Embryonic facial prominence (tissue), 1 donor: ENCODE measurements around the gene BAIAP3.
"Not testable (repeated sequence)": the region's sequence is repeated elsewhere in the genome, so short reads cannot be mapped to it uniquely, and the experiment has no call there.

ENCODE experiments used
- DNase-seq: peaks from one replicate; pipeline ENCODE4 v3.0.0-alpha.2; 2016; ENCODE audit errors: extremely low spot score

BAIAP3 gene, protein sequence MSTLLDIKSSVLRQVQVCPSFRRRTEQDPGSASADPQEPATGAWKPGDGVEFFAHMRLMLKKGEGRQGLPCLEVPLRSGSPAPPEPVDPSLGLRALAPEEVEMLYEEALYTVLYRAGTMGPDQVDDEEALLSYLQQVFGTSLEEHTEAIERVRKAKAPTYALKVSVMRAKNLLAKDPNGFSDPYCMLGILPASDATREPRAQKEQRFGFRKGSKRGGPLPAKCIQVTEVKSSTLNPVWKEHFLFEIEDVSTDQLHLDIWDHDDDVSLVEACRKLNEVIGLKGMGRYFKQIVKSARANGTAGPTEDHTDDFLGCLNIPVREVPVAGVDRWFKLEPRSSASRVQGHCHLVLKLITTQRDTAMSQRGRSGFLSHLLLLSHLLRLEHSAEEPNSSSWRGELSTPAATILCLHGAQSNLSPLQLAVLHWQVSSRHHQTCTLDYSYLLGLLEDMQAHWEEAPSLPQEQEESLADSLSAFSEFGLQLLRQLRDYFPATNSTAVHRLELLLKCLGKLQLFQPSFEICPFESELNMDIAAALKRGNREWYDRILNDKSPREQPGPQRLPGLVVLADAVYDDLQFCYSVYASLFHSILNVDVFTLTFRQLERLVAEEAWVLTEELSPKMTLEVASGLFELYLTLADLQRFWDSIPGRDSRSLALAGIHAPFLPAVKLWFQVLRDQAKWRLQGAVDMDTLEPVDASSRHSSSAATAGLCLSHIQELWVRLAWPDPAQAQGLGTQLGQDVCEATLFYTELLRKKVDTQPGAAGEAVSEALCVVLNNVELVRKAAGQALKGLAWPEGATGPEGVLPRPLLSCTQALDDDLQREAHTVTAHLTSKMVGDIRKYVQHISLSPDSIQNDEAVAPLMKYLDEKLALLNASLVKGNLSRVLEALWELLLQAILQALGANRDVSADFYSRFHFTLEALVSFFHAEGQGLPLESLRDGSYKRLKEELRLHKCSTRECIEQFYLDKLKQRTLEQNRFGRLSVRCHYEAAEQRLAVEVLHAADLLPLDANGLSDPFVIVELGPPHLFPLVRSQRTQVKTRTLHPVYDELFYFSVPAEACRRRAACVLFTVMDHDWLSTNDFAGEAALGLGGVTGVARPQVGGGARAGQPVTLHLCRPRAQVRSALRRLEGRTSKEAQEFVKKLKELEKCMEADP

DNA sequence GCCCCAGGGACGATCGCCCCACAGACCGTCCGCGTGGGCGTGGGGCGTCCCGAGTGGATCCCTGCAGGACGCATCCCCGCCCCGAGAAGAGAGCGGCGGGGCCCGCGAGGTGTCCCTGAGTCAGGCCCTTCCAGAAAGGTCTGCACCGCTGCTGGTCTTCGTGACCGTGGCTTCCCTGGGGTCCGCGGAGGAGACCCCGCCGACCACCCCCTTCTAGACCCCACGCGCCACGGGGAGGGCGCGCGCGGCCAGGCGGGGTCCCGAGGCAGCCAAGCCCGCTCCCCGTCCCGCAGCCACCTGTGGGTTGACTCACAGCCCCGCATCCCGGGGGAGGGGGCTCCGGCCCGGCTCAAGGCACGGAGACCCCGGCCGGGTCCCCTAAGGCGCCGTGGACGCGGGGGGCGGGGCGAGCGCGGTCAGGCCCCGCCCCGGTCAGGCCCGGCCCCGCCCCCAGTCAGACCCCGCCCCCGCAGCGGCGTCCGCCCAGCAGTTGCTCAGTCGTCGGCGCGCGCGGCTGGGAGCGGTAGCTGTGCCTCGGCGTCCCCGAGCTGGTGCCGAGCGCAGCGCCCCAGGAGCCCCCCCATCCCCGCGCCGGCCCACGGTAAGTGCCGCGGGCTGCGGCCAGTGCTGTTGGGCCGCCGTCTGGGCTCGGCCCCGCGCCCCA lies at the start of gene BAIAP3:
TSS of gene BAIAP3 (plus strand) at position 497 of the 664 bp plus-strand sequence. CDS start 4,905 bp downstream, outside the sequence.
- no peak for DNase-seq

DNA sequence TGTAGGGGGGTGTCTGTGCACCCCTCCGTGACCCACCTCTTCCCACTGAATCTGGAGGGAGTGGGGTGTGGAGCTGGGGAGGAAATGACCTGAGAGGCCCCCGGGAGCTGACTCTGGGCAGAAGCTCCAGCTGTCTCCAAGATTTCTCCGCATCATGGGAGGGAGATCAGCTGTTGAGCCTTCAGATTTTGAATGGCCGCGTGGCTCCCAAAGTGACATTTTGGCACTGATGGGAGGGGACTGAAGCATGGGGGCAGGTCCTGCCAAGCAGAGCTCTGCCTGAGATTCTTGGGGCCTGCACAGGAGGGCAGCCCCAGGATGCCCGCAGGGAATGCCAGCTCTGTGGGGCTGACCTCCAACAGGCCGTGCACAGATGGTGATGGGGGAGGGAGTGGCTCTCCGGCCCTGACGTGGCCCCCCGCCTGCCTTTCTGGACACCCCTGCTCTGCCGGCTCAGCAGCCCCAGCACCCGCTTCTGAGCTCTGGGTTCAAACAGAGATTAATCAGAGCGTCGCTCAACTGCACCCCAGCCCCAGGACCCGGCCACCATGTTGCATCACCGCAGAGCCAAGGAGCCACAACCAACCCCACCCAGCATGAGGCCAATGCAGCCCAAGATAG lies 49.3 kb upstream of the BAIAP3 start:
- no peak for DNase-seq

DNA sequence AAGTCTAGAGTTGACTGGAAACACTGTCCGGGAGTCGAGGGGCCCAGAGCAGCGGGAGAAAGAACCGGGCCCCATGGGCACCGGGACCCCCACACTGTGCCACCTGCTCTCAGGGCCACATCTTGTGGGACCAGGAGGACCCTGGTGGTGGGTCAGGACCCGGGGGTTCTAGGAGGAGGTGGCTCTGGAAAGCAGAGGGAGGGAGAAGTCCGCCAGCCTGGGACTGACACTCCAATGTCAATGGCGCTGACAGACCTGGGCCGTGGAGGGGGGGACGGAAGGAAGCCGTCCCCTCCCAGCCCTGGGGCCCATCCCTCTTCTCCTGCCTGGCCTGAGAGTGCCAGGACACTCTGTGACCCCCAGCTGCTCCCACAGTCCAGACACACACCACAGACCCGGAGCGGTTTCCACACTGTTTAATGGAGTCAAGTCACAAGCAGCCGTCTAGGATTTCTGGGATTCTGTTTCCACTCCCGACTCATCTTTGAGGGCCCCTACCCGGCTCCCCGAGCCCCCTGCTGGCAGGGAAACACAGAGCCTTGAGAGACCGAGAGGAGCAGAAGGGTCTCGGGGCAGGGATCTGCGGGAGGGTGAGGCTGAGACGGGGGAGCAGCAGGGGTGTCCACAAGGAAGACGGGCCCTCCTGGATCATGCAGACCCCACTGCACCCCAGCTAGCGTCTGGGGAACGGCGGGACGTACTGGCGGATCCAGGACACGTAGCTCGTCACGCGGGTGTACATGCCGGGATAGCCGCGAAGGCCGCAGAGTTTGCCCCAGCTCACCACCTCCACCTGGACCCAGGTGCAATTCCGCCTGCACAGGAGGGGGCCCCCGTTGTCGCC lies 47.6 kb upstream of the BAIAP3 start:
- DNase-seq = no peak

DNA sequence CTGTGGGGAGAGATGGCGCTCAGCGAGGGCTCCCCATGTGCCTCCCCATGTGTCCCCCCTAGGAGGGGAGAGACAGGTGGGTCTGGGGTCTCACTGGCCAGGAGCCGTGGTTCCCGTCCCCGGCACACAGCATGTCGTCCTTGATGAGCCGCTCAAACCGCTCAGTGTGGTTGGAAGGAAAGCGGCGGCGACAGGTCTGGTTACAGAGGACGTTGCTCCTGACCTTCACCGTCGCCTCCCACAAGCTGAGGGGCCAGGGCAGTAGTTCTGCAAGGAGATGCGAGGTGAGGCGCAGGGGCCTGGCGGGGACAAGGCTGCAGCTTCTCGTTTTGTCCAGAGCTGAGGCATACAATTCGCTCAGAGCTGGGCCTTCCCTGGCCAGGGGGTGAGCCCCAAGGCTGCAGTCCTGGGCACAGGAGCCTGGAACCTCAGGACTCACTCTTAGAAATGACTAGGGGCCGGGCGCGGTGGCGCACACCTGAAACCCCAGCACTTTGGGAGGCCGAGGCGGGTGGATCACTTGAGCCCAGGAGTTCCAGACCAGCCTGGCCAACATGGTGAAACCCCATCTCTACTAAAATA lies 46.8 kb upstream of the BAIAP3 start:
- no peak for DNase-seq

DNA sequence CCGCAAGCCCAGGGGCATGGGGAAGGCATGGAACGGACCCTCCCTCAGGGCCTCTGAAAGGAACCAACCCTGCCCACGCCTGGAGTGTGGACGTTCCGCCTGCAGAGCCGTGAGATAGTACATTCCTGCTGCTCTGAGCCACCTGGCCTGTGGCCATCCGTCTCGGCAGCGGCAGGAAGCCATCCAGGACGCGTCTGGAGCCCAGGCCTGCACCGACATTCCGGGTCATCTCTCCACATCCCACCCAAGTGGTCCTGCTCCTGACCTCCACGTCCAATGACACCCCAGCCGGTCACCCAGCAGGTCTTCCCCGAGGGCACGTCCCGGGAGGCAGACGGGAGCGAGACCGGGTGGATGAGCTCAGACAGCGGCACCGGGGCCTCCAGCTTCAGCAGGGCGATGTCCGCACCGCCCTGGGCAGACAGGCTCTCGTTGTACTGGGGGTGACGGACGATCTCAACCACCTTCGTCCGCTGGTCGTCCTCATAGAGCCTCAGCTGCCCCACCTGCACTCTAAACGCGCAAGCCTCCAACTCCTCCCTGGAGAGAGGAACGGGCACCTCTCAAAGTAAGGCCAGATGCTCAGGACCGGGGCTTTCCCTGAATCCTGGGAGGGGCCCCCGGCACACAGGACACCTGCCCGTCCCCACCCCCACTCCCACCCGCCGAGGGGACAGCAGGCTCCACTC lies 45.3 kb upstream of the BAIAP3 start:
- no peak for DNase-seq

DNA sequence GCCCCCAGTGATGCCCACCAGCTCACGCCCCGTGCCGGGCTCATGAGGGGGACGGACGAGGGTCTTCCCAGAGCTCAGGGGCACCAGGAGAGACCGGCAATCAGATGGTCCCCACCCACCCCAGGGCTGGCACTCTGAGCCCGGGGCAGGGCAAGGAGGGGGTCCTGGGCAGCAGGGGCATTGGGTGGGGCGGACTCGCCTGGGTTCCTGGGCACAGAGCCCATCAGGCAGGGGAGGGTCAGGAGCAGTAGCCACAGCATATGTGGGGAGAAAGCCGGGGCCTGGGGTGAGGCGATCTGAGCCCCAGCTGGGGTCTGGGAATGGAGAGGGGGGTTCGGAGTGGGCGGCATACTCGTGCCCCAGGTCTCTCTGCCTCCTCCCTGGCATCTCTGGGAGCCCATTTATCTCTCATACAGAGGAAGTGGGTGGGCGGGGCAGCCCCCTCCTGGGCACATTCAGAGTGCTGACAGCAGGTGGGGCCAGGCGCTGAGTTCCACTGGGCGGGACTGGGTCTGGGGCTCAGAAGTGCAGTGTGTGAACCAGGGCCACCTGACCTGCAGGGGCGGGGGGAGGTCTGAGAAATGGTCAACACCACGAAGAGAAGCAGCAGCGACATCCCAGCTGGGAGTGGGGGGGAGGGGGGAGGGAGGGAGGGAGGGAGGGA lies 44.5 kb upstream of the BAIAP3 start:
- DNase-seq = no peak

DNA sequence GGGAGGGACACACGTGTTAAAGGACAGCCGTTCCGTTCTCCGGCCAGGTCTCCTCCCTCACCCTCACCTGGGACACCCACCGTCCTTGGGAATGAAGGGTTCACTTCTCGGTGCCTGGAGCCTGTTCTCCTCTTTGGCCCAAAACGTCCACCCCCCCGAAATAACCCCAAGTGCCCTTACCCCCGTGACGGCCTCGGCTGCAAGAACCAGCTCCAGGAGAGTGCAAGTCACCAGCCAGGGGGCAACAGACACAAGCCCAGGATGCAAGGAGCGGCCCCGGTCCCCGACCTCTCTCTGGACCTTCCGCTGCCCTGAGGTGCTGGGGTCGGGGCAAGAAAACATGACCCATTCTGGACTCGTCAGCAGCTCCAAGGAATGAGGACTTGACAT lies 44.0 kb upstream of the BAIAP3 start:
- DNase-seq = no peak

DNA sequence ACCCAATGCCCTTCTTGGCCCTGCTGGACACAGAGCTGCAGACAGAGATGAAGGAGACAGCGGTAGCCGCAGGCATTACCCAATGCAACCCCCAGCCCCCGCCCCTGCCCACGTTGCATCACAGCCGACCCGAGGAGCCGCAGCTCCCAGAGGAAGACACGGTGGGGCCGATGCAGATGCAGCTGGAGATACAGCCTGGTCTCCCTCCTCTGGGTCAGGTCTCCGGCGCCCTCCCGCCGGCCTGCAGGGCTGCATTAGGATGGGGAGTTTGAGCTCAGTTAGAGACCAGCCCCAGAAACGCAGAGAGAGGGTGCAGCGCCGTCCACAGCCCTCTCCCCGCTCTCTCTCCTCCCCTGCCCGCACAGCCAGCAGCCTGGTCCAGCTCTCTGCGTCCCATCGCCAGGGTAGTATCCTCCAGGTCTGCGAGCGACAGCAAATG lies 43.4 kb upstream of the BAIAP3 start:
- no peak for DNase-seq

DNA sequence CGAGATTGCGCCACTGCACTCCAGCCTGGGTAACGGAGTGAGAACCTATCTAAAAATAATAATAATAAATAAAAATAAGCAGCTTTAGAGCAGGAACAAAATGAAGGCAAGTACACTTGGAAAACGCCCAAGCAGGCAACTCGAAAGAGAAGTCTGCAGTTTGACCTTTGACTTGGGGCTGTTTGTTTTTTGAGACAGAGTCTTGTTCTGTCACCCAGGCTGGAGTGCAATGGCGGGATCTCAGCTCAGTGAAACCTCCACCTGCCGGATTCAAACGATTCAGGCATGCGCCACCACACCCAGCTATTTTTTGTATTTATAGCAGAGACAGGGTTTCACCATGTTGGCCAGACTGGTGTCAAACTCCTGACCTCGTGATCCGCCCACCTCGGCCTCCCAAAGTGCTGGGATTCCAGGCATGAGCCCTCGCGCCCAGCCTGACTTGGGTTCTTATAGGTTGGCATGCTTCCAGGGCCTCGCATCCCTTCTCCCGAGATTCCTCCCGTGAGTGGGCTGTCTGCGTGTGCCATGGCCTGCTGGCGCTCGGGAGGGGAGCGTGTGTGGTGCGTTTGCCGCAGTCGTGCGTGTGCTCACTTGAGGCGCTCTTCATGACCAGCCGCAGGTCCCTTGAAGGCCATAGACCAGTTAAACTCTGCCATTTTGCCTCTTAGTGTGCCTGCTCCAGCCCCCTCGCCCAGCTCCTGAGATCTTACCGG lies 42.4 kb upstream of the BAIAP3 start:
- no peak for DNase-seq

DNA sequence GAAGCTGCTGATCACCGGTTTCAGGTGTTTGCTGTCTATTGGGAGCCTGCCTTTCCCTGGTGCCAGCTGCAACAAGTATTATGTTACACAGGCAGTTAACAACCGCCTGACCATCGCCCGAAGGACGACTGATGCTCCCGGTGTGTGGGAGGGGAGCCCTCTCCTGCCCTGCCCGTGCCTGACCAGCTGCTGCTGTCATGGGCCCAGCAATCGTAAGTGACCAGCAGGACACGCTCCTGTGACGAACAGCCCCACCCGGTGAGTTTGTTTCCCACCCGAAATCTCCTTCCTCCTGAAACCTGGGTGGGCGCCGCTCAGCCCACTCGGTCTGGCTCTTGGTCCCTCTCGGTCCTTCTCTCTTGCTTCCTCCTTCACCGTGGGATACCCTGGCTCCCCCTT lies 41.9 kb upstream of the BAIAP3 start:
- no peak for DNase-seq

DNA sequence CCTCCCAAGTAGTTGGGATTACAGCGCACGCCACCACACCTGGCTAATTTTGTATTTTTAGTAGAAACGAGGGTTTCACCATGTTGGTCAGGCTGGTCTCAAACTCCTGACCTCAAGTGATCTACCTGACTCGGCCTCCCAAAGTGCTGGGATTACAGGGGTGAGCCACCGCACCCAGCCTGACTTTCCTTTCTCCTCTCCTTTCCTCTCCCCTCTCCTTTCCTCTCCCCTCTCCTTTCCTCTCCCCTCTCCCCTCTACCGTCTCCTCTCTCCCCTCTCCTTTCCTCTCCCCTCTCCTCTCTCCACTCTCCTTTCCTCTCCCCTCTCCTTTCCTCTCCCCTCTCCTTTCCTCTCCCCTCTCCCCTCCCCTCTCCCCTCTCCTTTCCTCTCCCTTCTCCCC lies 41.2 kb upstream of the BAIAP3 start:
- DNase-seq = not testable (repeated sequence)

DNA sequence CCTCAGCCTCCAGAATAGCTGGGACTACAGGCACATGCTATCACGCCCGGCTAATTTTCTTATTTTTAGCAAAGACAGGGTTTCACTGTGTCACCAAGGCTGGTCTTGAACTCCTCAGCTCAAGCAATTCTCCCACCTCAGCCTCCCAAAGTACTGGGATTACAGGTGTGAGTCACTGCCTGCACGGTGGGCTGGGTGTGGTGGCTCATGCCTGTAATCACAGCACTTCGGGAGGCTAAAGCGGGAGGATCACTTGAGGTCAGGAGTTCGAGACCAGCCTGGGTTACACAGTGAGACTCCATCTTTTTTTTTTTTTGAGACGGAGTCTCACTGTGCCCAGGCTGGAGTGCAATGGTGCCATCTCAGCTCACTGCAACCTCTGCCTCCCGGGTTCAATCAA lies 40.6 kb upstream of the BAIAP3 start:
- DNase-seq = not testable (repeated sequence)

DNA sequence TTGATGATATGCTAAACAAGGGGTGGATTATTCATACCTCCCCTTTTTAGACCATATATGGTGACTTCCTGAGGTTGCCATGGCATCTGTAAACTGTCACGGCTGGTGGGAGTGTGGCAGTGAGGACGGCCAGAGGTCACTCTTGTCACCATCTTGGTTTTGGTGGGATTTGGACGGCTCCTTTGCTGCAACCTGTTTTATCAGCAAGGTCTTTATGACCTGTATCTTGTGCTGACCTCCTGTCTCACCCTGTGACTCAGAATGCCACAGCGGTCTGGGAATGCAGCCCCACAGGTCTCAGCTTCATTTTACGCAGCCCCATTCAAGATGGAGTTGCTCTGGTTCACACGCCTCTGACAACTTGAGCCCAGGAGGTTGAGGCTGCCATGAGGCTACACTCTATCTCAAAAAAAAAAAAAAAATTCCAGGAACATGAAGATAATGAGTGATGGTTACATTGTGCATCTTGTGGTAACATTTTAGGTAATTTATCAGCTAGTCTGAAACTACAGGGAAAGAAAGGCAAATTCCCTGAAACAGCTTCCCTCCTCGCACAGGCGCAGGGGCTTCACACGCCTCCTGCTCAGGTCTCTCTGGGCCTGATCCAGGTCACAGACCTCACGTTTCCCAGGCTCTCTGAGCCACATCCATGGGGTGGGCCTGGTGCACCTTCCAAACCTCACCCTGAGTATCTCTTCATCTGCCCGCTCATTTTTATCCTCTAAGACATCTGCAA lies 39.4 kb upstream of the BAIAP3 start:
- DNase-seq = no peak

DNA sequence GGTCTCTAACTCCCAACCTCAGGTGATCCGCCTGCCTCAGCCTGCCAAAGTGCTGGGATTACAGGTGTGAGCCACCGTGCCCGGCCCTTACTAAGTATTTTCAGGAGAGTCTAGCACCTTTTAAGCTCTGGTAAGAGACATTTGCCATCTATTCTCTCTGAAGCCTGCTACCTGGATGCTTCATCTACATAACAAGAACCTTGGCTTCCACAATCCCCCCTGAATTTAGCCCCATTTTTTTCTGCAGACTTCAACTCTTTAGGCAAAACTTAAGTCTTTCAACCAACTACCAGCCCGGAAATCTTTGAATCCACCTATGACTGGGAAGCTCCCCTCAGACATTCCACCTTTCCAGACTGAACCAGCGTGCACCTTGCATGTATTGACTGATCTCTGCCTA lies 38.0 kb upstream of the BAIAP3 start:
- no peak for DNase-seq

DNA sequence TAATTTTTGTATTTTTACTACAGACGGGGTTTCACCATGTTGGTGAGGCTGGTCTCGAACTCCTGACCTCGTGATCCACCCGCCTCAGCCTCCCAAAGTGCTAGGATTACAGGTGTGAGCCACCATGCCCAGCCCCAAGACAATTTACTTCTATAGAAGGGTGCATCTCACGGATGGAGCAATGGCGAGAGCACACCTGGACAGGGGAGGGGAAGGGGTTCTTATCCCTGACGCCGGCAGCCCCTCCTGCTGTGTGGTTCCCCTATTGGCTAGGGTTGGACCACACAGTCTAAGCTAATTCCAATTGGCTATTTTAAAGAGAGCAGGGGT lies 36.8 kb upstream of the BAIAP3 start:
- not testable (repeated sequence) for DNase-seq

DNA sequence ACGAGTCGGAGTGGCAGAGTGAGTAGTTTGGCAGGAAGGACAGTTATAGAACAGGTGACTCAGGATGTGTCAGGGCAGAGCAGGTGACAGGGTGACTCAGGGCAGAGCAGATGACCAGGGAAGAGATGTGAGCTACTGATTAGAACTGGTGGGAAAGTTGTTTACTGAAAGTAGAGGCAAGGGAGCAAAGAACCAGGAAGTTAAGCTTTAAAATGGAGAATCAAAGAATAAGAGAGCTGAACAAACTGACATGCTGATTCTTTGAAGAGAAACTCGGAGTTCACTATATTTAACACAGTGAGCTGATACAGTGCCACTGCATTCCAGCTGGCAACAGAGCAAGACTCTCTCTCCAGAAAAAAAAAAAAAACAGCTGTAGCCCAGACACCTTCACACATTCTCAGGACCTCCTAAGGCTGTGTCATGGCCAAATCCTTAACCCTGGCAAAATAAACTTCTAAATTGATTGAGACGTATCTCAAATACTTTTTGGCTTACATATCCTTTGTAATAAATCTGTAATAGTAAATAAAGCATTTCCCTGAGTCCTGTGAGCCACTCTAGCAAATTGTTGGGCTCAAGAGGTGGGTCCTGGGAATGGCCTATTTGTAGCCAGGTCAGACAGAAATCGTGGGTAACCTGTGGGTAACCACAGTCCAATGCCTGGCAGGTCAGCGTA lies 36.3 kb upstream of the BAIAP3 start:
- no peak for DNase-seq

DNA sequence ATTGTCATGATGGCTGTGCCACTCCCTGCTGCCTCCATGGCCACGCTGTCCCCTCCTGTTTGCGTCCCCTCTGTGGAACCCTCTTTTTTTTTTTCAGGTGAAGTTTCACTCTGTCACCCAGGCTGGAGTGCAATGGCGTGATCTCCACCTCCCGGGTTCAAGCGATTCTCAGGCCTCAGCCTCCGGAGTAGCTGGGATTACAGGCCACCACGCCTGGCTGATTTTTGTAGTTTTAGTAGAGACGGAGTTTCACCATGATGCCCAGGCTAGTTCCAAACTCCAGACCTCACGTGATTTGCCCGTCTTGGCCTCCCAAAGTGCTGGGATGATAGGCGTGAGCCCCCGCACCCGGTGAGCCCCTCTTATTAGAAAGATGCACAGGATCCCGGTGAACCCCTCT lies 35.0 kb upstream of the BAIAP3 start:
- no peak for DNase-seq
